Amniotic epithelial cell (primary cell): ENCODE data around the gene ADARB1.

ENCODE experiments used
- DNase-seq: peaks from one replicate; pipeline ENCODE4 v3.0.0-alpha.2; 2010; ENCODE audit warnings: low read depth

The ADARB1 gene

DNA sequence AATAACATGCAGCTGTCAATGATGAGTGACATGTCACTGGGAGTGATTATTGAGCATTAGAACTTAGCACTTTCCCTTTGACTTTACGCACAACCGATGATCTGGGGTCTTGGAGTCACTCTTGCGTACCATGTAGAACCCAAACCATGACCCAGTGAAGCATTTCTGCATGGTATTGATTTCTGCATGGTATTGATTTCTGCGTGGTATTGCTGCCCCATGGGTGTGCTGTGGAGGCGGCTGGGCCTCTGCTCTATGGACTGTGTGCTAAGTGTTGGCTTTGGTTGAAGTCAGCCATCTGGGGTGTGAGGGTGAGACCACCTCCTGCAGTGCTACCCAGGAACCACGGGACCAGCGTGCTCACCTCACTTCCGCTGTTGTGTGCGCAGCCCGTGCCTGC is 98.0 kb downstream of the ADARB1 start:
- DNase-seq = no peak

DNA sequence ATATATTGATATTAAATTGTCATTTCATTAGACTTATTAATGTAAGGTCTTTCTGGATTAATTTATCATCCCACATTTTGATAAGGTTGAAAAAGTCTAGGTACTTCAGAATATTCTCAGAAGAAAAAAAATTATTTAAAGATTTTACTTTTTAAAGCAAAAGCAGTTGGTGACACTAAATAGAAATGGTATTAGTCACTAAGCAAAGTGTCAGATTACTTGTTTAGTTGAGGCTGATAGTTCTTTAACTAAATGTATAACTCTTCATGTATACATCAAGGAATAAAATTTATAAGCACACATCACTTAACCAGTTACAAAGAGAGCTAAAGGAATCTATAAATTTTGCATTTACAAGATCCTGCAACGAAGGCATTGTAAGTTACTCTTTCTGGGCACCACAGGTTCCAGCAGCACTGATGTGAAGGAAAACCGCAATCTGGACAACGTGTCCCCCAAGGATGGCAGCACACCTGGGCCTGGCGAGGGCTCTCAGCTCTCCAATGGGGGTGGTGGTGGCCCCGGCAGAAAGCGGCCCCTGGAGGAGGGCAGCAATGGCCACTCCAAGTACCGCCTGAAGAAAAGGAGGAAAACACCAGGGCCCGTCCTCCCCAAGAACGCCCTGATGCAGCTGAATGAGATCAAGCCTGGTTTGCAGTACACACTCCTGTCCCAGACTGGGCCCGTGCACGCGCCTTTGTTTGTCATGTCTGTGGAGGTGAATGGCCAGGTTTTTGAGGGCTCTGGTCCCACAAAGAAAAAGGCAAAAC is 101.1 kb downstream of the ADARB1 start:
- no peak for DNase-seq

DNA sequence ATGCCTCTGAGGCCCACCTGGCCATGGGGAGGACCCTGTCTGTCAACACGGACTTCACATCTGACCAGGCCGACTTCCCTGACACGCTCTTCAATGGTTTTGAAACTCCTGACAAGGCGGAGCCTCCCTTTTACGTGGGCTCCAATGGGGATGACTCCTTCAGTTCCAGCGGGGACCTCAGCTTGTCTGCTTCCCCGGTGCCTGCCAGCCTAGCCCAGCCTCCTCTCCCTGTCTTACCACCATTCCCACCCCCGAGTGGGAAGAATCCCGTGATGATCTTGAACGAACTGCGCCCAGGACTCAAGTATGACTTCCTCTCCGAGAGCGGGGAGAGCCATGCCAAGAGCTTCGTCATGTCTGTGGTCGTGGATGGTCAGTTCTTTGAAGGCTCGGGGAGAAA is 101.8 kb downstream of the ADARB1 start:
- no peak for DNase-seq

DNA sequence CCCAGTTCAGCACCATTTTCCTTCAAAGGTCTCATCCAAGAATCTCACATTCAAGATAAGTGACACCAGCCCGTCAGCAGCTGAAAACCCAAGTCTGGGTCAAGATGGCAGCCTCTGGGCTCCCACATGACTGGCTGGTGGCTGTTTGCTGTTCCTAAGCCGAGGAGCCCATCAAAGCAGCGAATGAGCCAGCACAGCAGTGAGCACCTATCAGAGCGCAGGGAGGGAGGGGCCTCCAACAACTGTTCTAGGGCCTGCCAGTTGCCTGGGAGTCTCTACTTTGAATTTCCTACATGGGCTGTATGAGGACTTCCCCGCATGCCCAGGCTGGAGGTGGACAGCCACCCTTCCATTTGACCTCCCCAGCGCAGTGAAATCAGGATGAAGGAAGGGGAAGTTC is 102.7 kb downstream of the ADARB1 start:
- DNase-seq = no peak

DNA sequence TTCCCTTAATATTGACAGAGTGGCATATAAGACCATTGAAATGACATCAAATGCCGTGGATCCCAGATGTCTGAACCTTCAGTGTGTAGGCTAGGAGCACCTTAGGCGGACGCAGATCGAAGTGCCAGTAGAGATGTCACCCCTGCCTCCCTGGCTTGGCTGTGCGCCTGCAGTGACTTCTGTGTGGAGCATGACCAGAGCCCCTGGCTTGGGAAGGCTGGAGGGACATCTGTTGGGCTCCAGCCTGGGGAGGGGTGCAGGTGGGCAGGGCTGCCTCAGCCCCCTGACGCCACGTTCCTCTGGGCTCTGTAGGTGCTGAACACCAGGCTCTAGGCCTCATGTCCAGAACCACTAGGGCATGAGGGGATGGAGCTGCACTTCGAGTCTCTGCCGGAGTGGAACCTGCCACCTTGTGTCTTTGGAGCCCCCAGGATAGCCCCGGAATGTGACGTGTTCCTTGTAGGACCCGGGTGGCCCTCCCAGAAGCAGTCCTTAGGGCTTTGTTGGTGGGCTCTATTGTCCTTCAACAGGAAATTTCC is 103.8 kb downstream of the ADARB1 start:
- DNase-seq = no peak

DNA sequence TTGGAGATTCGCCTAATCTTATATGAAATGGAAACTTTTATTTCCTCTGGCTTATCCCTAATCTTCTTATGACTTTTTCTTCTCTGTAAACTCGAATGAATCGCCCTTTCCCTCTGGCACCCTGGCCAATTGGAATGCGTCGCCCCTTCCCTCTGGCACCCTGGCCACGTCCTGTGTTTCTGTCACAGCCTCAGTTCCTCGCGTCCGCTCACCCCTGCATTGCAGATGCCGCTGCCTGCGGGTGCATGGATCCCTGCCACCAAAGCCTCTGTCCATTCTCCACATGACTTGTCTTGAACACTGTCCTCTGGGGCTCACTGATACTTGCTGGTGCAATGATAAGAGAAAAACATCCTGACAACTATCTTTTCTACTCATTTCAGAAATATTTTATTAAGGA is 104.6 kb downstream of the ADARB1 start:
- DNase-seq = no peak

DNA sequence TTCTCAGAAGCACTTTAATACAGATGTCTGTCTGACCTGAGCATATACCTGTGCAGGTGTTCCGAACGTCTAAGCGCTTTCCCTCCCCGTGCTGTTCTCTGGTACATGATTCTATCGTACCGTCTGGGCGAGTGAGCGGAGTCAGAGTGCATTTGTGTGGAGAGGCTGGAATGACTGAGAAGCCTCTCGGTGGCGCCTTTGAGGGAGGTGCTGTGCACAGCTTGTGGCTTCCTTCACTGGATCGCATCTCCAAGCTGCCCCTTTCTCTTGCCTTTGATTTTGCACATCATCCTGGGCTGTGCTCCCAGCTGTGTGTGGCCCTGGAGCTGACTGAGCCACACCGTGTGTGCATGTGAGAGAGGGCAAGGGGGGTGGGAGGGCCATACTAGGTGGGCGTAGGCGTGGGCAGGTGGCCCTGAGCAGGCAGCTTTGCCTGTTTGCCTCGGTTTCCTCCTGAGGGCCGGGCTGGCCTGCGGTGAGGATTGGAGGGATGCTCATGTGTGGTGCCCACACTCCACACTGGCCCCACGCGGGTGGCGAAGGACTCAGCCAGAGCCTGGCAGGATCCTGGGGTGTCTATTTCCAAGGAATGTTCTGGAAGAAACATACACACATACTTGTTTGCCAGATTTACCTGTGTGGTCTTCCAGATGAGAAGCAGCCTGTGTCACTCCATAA is 105.3 kb downstream of the ADARB1 start:
- no peak for DNase-seq

DNA sequence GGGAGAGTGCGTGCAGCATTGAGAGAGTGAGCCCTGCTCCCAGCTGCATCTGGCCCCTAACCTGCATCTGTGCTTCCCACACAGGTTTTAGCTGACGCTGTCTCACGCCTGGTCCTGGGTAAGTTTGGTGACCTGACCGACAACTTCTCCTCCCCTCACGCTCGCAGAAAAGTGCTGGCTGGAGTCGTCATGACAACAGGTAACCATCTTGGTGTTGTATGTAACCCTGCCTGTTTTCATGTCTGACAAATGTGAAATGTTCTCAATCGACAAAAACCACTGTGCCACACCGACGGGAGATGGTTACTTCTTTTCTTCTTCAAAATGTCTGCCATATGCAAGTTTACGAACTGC is 105.8 kb downstream of the ADARB1 start:
- no peak for DNase-seq

DNA sequence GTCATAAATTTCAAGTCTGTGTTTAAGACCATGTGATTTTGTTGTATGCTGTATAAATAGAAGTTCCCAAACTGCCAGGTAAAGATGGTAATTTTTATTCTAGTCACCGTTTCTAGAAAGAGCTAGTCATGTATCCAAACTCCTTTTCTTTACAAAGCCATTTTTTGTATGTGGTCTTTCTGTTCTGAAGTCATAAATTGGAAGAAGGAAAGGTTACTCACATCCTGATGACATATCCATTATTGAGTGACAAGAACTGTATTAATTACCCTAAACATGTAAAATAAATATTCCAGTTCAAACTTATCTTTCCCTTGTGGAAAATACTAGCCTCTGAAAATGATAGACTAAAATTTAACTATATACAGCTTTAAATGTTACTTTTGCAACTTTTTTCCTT is 108.6 kb downstream of the ADARB1 start:
- no peak for DNase-seq

DNA sequence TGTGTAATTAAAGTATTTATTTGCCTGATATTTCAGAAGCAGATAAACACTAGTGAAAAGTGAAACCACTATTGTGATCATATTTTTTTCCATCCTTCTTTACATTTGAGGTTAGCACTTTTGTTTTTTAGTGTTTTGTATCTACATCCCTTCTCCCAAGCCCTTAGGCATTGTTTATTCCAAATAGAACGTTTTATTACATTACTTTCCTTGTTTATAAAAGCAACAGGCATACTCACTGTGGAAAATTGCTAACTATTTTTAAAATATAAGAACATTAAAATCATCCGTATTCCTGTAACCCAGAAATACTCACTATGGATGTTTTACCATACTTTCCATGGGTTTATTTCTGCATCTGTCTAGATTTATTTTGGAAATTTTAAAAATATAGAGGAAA is 109.5 kb downstream of the ADARB1 start:
- no peak for DNase-seq

DNA sequence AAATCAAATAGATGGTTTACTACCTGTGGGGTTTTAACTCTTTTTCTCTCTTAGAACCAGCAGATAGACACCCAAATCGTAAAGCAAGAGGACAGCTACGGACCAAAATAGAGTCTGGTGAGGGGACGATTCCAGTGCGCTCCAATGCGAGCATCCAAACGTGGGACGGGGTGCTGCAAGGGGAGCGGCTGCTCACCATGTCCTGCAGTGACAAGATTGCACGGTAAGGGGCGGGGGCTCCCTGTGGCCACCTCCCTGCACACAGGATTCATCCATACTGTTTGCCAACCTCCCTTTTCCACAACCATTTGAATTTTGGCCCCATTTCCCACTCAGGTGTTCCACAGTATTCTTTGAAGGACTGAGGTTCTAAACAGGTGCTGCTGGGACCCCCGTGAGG is 110.5 kb downstream of the ADARB1 start:
- no peak for DNase-seq

DNA sequence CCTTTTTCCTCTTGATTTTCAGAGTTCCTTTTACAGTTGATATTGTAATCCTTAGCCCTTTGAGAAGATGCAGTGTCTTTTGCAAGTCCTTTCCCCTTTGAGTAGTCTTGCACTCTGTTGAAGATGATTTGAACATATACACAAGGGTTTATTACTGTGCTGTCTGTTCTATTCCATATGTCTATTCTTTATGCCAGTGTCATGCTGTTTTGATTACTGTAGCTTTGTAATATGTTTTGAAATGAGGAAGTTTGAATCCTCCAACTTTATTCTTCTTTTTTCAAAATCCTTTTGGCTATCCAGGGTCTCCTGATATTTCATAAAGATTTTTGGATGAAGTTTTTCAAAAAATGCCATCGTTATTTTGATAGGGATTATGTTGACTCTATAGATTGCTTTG is 112.3 kb downstream of the ADARB1 start:
- DNase-seq = no peak

DNA sequence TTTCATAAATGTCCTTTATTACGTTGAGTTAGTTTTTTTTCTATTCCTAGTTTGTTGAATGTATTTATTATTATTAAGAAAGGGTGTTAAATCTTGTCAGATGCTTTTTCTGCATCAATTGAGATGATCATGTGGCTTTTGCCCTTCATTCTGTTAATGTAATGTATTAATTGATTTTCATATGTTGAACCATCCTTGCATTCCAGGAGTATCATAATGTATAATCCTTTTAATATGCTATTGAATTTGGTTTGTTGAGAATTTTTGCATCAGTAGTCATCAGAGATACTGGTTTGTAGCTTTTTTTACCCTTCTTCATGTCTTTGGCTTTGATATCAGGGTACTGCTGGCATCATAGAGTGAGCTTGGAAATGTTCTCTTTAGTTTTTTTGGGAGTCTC is 113.3 kb downstream of the ADARB1 start:
- peak; percentile 11 for DNase-seq

DNA sequence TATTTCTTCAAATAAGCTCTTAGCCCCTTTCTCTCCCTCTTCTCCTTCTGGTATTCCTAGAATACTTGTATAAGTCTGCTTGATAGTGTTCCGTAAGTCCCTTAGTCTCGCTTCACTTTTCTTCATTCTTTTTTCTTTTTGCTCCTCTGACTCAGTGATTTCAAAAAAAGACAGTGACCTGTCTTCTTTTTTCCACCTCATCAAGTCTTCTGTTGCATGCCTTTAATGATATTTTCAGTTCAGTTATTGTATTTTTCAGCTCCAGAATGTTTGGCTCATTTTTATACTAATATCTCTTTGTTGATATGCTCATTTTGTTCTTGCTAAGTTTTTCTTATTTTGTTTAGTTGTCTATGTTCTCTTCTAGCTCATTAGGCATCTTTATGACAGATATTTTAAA is 115.6 kb downstream of the ADARB1 start:
- no peak for DNase-seq

DNA sequence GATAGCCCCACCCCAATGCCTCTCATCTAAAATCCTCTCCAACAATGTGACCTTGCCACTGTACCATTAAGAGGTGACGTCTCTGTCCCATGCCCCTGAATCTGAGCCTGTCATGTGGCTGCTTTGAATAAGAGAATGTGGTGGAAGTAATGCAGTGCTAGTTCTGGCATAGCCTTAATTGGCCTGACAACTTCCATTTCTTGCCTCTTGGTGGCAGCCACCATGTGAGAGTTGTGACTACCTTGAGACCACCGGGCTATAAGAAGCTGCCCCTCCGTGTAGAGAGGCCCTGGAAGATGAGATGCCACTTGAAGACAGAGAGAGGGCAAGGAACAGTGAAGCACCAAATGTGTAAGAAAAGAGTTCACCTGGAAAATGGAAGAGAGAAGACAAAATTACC is 118.0 kb downstream of the ADARB1 start:
- no peak for DNase-seq

DNA sequence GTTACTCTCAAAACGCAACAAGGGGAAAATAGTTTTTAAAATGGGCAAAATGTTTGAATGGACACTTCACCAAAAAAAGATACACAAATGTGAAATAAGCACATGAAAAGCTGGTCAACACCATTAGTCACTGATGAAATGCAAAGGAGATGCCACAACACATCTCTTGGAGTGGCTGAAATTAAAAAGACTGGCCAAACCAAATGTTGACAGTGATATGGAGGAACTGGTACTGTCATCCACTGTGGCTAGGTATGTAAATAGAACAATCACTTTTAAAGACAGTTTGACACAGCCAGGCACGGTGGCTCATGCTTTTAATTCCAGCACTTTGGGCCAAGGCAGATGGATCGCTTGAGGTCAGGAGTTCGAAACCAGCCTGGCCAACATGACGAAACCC is 122.2 kb downstream of the ADARB1 start:
- DNase-seq = no peak

DNA sequence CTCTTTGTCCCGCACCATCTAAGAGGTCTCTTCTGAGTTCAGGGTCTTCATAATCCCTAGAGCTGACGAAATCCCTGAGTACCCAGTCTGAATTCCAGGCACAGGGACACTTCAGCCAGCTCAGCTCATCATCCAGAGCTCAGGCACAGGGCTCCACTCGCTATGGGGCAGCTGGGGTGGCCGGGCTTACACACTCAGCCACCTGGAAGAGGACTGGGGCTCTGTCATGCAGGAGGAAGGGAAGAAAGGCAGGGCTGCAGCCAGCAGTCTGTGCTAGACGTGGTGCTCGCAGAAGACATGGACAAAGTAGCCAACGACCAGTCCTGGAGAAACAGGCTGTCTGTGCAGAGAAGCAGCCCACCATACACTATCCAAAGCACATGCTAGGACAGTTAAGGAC is 124.8 kb downstream of the ADARB1 start:
- no peak for DNase-seq

DNA sequence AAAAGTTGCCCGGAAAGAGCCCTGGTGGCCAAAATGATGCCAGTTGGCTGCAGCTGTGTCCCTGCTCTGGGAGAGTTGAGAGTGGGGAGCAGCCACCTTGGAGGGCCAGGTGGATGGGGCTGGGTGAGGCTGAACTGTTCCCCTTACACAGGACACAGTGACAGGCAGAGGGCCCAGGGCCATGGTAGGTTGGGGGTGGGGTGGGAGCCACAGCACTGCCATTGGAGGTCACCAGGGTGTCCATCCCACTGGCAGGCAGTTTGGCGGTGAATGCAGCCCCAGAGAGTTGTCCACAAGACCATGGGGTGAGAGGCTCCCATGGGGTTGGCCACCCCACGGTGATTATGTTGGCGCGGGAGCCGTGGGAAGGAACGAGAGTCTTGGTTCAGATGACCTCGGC is 125.7 kb downstream of the ADARB1 start:
- DNase-seq = no peak

DNA sequence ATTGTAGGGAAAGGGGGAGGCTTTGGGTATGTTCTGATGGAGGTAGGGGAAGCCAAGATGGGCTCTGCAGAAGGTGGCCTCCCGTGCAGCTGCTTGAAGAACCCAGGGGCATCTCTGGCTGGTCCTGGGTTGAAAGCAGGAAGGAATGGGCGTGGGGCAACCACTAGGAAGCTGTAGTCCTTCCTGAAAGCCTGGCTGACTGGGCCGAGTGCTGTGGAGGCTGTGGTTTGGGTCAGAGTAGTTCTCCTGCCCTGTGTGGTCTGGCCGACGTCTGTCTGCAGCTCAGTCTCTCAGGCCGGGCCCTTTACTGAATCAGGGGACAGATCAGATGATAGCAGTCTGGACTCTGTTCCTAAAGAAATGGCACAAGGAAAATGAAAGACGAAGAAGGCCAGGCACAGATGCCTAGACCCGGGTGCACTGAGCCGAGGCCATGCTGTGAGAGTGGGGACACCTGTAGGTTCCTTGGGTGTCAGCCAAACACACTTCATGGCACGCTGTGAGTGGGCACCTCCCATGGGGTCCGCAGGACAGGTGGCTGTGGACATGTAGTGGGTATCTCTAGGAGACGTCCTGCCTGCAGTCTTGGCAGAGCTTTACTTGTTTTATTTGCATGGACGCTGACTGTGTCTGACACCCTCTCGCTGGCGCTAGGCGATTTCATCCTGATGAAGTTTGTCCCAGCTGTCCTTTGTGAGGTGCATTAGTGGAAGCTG is 126.4 kb downstream of the ADARB1 start:
- no peak for DNase-seq

DNA sequence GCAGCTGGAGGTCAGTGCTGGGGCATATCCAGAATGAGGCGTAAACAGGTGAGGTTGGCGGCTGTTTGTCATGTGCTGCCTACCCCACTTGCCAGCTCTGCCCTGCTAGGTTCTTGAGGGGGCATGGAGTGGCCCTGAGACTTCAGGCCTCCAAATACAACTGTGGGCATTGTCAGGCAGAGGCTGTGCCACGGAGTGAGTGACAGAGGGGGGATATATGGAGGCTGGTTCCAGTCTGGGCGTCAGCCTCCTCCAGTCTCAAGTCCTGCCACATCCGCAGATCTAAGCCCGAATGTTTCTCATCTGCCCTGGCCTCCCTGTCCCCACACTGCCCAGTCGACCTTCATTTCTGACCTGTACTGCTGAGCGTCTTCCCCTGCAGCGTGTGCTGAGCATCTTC is 128.0 kb downstream of the ADARB1 start:
- no peak for DNase-seq

DNA sequence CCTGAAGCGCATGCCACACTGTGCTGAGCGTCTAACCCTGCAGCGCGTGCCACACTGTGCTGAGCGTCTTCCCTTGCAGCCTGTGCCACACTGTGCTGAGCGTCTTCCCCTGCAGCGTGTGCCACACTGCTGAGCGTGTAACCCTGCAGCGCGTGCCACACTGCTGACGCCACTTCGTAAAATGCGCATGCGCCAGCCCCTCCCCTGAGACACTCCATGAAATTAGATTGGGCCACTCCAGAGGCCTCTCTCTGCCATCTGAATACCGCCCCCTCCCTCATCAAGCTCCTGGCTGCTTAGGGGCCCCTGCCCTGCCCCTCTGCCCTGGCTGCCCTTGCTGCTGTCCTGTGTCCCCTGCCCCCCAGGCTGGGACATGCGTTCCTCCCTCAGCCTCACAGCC is 128.5 kb downstream of the ADARB1 start:
- DNase-seq = no peak

DNA sequence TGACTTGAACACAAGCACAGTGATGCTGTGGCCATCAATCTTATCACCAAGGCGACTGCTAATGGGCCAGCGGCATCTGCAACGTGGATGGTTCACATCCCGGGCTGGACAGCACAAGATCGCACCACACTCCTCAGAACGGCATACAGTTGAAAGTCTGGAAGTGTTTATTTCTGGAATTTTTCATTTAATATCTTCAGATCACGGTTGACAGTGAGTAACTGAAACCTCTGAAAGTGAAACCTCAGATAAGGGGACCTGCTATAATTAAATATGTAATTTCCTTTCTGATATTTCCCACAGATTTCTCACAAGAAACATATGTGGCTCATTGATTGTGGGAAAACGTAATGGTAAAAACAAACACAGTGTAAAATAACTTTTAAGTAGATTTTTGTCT is 129.6 kb downstream of the ADARB1 start:
- DNase-seq = no peak

DNA sequence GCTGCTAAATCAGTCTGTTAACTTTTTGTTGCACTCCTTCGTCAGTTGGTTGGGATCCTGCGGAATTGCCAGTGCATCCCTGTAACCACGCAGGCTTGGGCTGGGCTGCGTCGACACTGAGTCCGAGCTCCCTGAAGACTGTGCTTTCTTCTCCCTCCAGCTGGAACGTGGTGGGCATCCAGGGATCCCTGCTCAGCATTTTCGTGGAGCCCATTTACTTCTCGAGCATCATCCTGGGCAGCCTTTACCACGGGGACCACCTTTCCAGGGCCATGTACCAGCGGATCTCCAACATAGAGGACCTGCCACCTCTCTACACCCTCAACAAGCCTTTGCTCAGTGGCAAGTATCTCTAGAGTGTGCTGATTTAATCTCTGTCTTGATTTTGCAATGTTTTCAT is 130.0 kb downstream of the ADARB1 start:
- DNase-seq = no peak
